SK-N-MC (cell line): ENCODE measurements around the gene ZC3H4.

Experiments
- EZH2 ChIP-seq: fragments of 200-600 bp; sonication (generic); IDR thresholded peaks from one replicate; pipeline ENCODE4 v1.6.1; 2017; ENCODE audit warnings: antibody characterized with exemption
- POLR2AphosphoS5 ChIP-seq: IDR thresholded peaks from 2 replicates; pipeline ENCODE4 v1.6.1; 2012; ENCODE audit warnings: mild to moderate bottlenecking, low read depth, low read length, borderline replicate concordance

DNA sequence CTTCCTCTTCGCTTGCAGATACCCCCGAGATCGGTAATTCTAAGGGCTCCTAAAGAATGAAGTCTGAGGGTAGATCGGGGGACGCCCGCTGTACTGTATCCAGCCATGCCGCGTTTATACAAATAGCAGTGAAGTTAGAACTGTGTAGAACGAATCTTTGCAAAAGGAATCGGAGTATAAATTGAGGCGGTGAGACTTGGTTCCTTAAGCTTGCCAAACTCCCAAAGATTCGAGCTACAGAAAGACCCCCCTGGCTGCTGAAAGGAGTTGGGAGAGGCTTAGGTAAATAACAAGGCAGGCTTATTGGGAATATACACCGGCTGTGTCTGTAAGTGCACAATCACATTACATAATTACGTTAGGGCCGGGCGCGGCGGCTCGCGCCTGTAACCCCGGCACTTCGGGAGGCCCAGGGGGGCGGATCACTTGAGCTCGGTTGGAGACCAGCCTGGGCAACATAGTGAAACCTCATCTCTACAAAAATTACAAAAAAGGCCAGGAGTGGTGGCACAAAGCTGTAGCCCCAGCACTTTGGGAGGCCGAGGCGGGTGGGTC is 77.4 kb downstream of the ZC3H4 start:
- no peak for TF ChIP-seq EZH2
- no peak; the same call in 1 of the 2 replicates for TF ChIP-seq POLR2AphosphoS5
